H9 (cell line): ENCODE results near the gene ERC2. TPM values are rescaled to one million over a fixed set of nuclear protein-coding genes. Genes with fewer than 3 reads are reported as not detected.

Experiments used
- DNase-seq: peaks from one replicate; pipeline ENCODE4 v3.0.0-alpha.2; 2017
- H2AFZ ChIP-seq: one replicate; pipeline ENCODE4 v1.6.1; 2013; ENCODE audit warnings: mild to moderate bottlenecking, low read length, control low read depth, moderate library complexity
- H2AK5ac ChIP-seq: 2 replicates; pipeline ENCODE4 v1.6.1; 2013; ENCODE audit warnings: low read length, control low read depth, mixed read lengths; ENCODE audit not compliant: insufficient read length
- H2BK120ac ChIP-seq: one replicate; pipeline ENCODE4 v1.6.1; 2013; ENCODE audit warnings: low read depth, mild to moderate bottlenecking, low read length, control low read depth, inconsistent platforms; ENCODE audit not compliant: poor library complexity, severe bottlenecking
- H2BK12ac ChIP-seq: 2 replicates; pipeline ENCODE4 v1.6.1; 2013; ENCODE audit warnings: low read length, control low read depth, mixed read lengths, low read depth; ENCODE audit not compliant: insufficient read length
- H2BK15ac ChIP-seq: 2 replicates; pipeline ENCODE4 v1.6.1; 2013; ENCODE audit warnings: low read depth, low read length, control low read depth
- H2BK20ac ChIP-seq: one replicate; pipeline ENCODE4 v1.6.1; 2013; ENCODE audit warnings: low read depth, mild to moderate bottlenecking, low read length, control low read depth, inconsistent platforms; ENCODE audit not compliant: poor library complexity, severe bottlenecking
- H2BK5ac ChIP-seq: 2 replicates; pipeline ENCODE4 v1.6.1; 2013; ENCODE audit warnings: low read length, control low read depth, mixed read lengths; ENCODE audit not compliant: insufficient read length
- H3K14ac ChIP-seq: 2 replicates; pipeline ENCODE4 v1.6.1; 2013; ENCODE audit warnings: low read length, control low read depth; ENCODE audit not compliant: insufficient read depth
- H3K18ac ChIP-seq: 2 replicates; pipeline ENCODE4 v1.6.1; 2013; ENCODE audit warnings: low read depth, mild to moderate bottlenecking, mixed read lengths, low read length, control low read depth; ENCODE audit not compliant: insufficient read length
- H3K23ac ChIP-seq: 2 replicates; pipeline ENCODE4 v1.6.1; 2013; ENCODE audit warnings: low read length, control low read depth, mixed read lengths, low read depth; ENCODE audit not compliant: insufficient read length
- H3K23me2 ChIP-seq: 2 replicates; pipeline ENCODE4 v1.6.1; 2013; ENCODE audit warnings: low read depth, mild to moderate bottlenecking, mixed read lengths, low read length, control low read depth; ENCODE audit not compliant: insufficient read length, poor library complexity, severe bottlenecking
- H3K27ac ChIP-seq: 2 replicates; pipeline ENCODE4 v1.5.1; 2013; ENCODE audit warnings: low read length, control low read depth, mixed read lengths, low read depth; ENCODE audit not compliant: insufficient read length
- H3K27me3 ChIP-seq: 2 replicates; pipeline ENCODE4 v1.6.1; 2013; ENCODE audit warnings: low read length, control low read depth, inconsistent platforms; ENCODE audit not compliant: insufficient read depth
- H3K4ac ChIP-seq: 2 replicates; pipeline ENCODE4 v1.6.1; 2013; ENCODE audit warnings: low read depth, mild to moderate bottlenecking, control low read depth, inconsistent platforms, low read length, moderate library complexity
- H3K4me1 ChIP-seq: 2 replicates; pipeline ENCODE4 v1.6.1; 2013; ENCODE audit warnings: low read length, control low read depth, inconsistent platforms; ENCODE audit not compliant: insufficient read depth
- H3K4me2 ChIP-seq: 2 replicates; pipeline ENCODE4 v1.6.1; 2013; ENCODE audit warnings: low read length, control low read depth, mixed read lengths; ENCODE audit not compliant: insufficient read length, insufficient read depth
- H3K56ac ChIP-seq: 2 replicates; pipeline ENCODE4 v1.6.1; 2013; ENCODE audit warnings: low read depth, mild to moderate bottlenecking, mixed read lengths, low read length, control low read depth; ENCODE audit not compliant: insufficient read length
- H3K79me1 ChIP-seq: 2 replicates; pipeline ENCODE4 v1.6.1; 2013; ENCODE audit warnings: low read depth, mild to moderate bottlenecking, moderate library complexity, low read length, control low read depth, inconsistent platforms; ENCODE audit not compliant: insufficient read depth, poor library complexity, severe bottlenecking
- H3K79me2 ChIP-seq: 2 replicates; pipeline ENCODE4 v1.6.1; 2013; ENCODE audit warnings: low read length, control low read depth, inconsistent platforms; ENCODE audit not compliant: insufficient read depth
- H3K9ac ChIP-seq: 2 replicates; pipeline ENCODE4 v1.6.1; 2013; ENCODE audit warnings: low read length, control low read depth, mixed read lengths; ENCODE audit not compliant: insufficient read length; ENCODE audit errors: extremely low read depth
- H3K9me3 ChIP-seq: one replicate; pipeline ENCODE4 v1.6.1; 2013; ENCODE audit warnings: low read depth, low read length, inconsistent platforms; ENCODE audit not compliant: control insufficient read depth
- H3T11ph ChIP-seq: one replicate; pipeline ENCODE4 v1.6.1; 2013; ENCODE audit warnings: mild to moderate bottlenecking, low read length, control low read depth, inconsistent platforms
- H4K20me1 ChIP-seq: one replicate; pipeline ENCODE4 v1.6.1; 2013; ENCODE audit not compliant: control insufficient read depth, insufficient read length, insufficient read depth
- H4K5ac ChIP-seq: 2 replicates; pipeline ENCODE4 v1.6.1; 2013; ENCODE audit warnings: low read depth, mild to moderate bottlenecking, mixed read lengths, low read length, control low read depth; ENCODE audit not compliant: insufficient read length
- H4K8ac ChIP-seq: replicated peaks from 2 replicates; pipeline ENCODE4 v1.6.1; 2013; ENCODE audit warnings: low read length, control low read depth, mixed read lengths, low read depth; ENCODE audit not compliant: insufficient read length
- H4K91ac ChIP-seq: 2 replicates; pipeline ENCODE4 v1.6.1; 2013; ENCODE audit warnings: low read depth, mild to moderate bottlenecking, moderate library complexity, mixed read lengths, low read length, control low read depth; ENCODE audit not compliant: insufficient read length
- H3K27ac Mint-ChIP-seq, 3 experiments: 2 replicates in 2 of 3; 3 replicates in 1 of 3; pipeline ENCODE4 v1.8.0; 2020 to 2021; ENCODE audit warnings: mixed read lengths in 3 of 3, mild to moderate bottlenecking in 1 of 3, moderate library complexity in 1 of 3
- H3K27me3 Mint-ChIP-seq: 2 replicates; pipeline ENCODE4 v1.8.0; 2021; ENCODE audit warnings: low read depth, mild to moderate bottlenecking, moderate library complexity, mixed read lengths
- H3K36me3 Mint-ChIP-seq, 3 experiments: 2 replicates in 2 of 3; 3 replicates in 1 of 3; pipeline ENCODE4 v1.8.0; 2020 to 2021; ENCODE audit warnings: low read depth in 3 of 3, mixed read lengths in 3 of 3; ENCODE audit not compliant: insufficient read depth in 1 of 3
- H3K4me1 Mint-ChIP-seq, 2 experiments: 2 replicates each; pipeline ENCODE4 v1.8.0; 2020; ENCODE audit warnings: mixed read lengths in 2 of 2
- H3K4me3 Mint-ChIP-seq, 2 experiments: 2 replicates in 1 of 2; 3 replicates in 1 of 2; pipeline ENCODE4 v1.8.0; 2020 to 2021; ENCODE audit warnings: mild to moderate bottlenecking in 2 of 2, mixed read lengths in 2 of 2, moderate library complexity in 1 of 2
- H3K9me3 Mint-ChIP-seq, 2 experiments: 2 replicates in 1 of 2; 3 replicates in 1 of 2; pipeline ENCODE4 v1.8.0; 2020; ENCODE audit warnings: mild to moderate bottlenecking in 2 of 2, mixed read lengths in 2 of 2, moderate library complexity in 1 of 2
- CTCF ChIP-seq: fragments of 200-600 bp; sonication (generic); conservative IDR thresholded peaks from 3 replicates; pipeline ENCODE4 v1.8.0; 2021; ENCODE audit warnings: antibody characterized with exemption, mild to moderate bottlenecking
- WGBS: extraction: QIAGEN DNeasy Blood & Tissue Kit; methylation state at CpG from one replicate; pipeline ENCODE4 v1.1.7; 2013; ENCODE audit warnings: missing lambda C conversion rate, low lambda C conversion rate, mixed read lengths; ENCODE audit not compliant: insufficient read length; ENCODE audit errors: extremely low coverage; 5-methylcytosine and 5-hydroxymethylcytosine counted together
- total RNA-seq: library from RNA; stranded (reverse); gene quantifications from 2 replicates; pipeline ENCODE4 v1.2.1, GENCODE V29; 2021

The ERC2 gene
- total RNA-seq, 1 experiment from 2014 or later = 15.4 TPM

- no peaks in the 10 kb centered on the region for H3K4me1 ChIP-seq
- H3K9me3 ChIP-seq = no peaks in the 10 kb centered on the region
- H2AFZ ChIP-seq = no peak overlapping the region
- H2BK5ac ChIP-seq = no peak overlapping the region
- H3K14ac ChIP-seq = no peak overlapping the region
- H4K91ac ChIP-seq = no peak overlapping the region
- no peak overlapping the region for H3K56ac ChIP-seq
- no peaks in the 10 kb centered on the region; the same call in 1 of the 2 replicates for H3K27me3 Mint-ChIP-seq
- H3K27ac ChIP-seq = no peak overlapping the region
- no peak overlapping the region for H4K5ac ChIP-seq
- H2BK15ac ChIP-seq = no peak overlapping the region
- H3K36me3 Mint-ChIP-seq = no peaks in the 10 kb centered on the region
- no peak for DNase-seq
- no peak overlapping the region for H3K4me2 ChIP-seq
- no peak overlapping the region for H2AK5ac ChIP-seq
- H3K27ac Mint-ChIP-seq = no peak overlapping the region
- H2BK20ac ChIP-seq = no peak overlapping the region
- H4K8ac ChIP-seq = no peak overlapping the region
- no peak overlapping the region for H2BK12ac ChIP-seq
- H3K9ac ChIP-seq = no peak overlapping the region
- H3K9me3 Mint-ChIP-seq = no peaks in the 10 kb centered on the region; a peak in 1 of 5 replicates
- H3K4ac ChIP-seq = no peak overlapping the region
- no peaks in the 10 kb centered on the region for H3K79me2 ChIP-seq
- no peak for TF ChIP-seq CTCF
- no peaks in the 10 kb centered on the region for H4K20me1 ChIP-seq
- H3K79me1 ChIP-seq = no peaks in the 10 kb centered on the region
- H2BK120ac ChIP-seq = no peak overlapping the region
- H3K23me2 ChIP-seq = no peaks in the 10 kb centered on the region
- H3K23ac ChIP-seq = no peak overlapping the region
- peaks cover 9 to 19% of the 10 kb centered on the region in 2 experiments for H3K4me1 Mint-ChIP-seq
- no peak overlapping the region for H3T11ph ChIP-seq
- WGBS = no CpG with 5 or more reads among the region's 4 CpGs
- H3K4me3 Mint-ChIP-seq = no peak overlapping the region
- H3K27me3 ChIP-seq = no peaks in the 10 kb centered on the region
- H3K18ac ChIP-seq = no peak overlapping the region
Observed at GRCh38 chr3:55780913-55781312, 687.4 kb downstream of the ERC2 start.
